WTC11 (cell line): ENCODE results near the gene SUPT3H. TPM values are rescaled to one million over a fixed set of nuclear protein-coding genes. Genes with fewer than 3 reads are reported as not detected.

Experiments
- ATAC-seq: fragments of 200-7000 bp; cut with Tn5 transposase; 2 replicates; pipeline ENCODE4 v1.10.0; 2021; ENCODE audit warnings: mild to moderate bottlenecking, moderate library complexity
- CTCF ChIA-PET: fragments of 300-600 bp; sonication (Branson Sonifier 250); formaldehyde crosslinking; loops from one replicate; lab custom pipeline; 2021; ENCODE audit warnings: antibody characterized with exemption; lab: Charles Lee
- POLR2A ChIA-PET: fragments of 350-600 bp; sonication (Branson Sonifier 250); formaldehyde crosslinking; loops from one replicate; lab custom pipeline; 2021; ENCODE audit warnings: antibody characterized with exemption; lab: Charles Lee
- DNase-seq: peaks from one replicate; pipeline ENCODE4 v3.0.0; 2021; ENCODE audit warnings: low spot score
- H3K27ac Mint-ChIP-seq: 2 replicates; pipeline ENCODE4 v1.8.0; 2021; ENCODE audit warnings: mixed read lengths
- H3K27me3 Mint-ChIP-seq: 2 replicates; pipeline ENCODE4 v1.8.0; 2021; ENCODE audit warnings: low read depth, mild to moderate bottlenecking, moderate library complexity, mixed read lengths
- H3K36me3 Mint-ChIP-seq: 2 replicates; pipeline ENCODE4 v1.8.0; 2021; ENCODE audit warnings: mixed read lengths
- H3K4me1 Mint-ChIP-seq: 2 replicates; pipeline ENCODE4 v1.8.0; 2022; ENCODE audit warnings: mixed read lengths
- H3K4me3 Mint-ChIP-seq: 2 replicates; pipeline ENCODE4 v1.8.0; 2021; ENCODE audit warnings: mild to moderate bottlenecking, moderate library complexity, mixed read lengths
- H3K9me3 Mint-ChIP-seq: 2 replicates; pipeline ENCODE4 v1.8.0; 2021; ENCODE audit warnings: mixed read lengths
- CREM ChIP-seq: sonication (generic); formaldehyde crosslinking; IDR thresholded peaks from 2 replicates; pipeline ENCODE4 v1.8.1; 2022; ENCODE audit warnings: mild to moderate bottlenecking, missing genetic modification reagents, moderate library complexity
- EMX1 ChIP-seq: fragments of 250-450 bp; sonication (Bioruptor Pico); IDR thresholded peaks from 2 replicates; pipeline ENCODE4 v1.8.0; 2021; ENCODE audit warnings: mild to moderate bottlenecking
- ETV6 ChIP-seq: sonication (generic); formaldehyde crosslinking; IDR thresholded peaks from 2 replicates; pipeline ENCODE4 v1.8.1; 2022; ENCODE audit warnings: mild to moderate bottlenecking, missing genetic modification reagents
- KAT7 ChIP-seq: sonication (generic); formaldehyde crosslinking; IDR thresholded peaks from 2 replicates; pipeline ENCODE4 v1.8.1; 2023; ENCODE audit warnings: missing genetic modification reagents, mild to moderate bottlenecking, borderline replicate concordance
- PRRX2 ChIP-seq: fragments of 250-450 bp; sonication (Bioruptor Pico); IDR thresholded peaks from 2 replicates; pipeline ENCODE4 v1.8.0; 2021; ENCODE audit warnings: mild to moderate bottlenecking
- ZNF121 ChIP-seq: sonication (generic); formaldehyde crosslinking; IDR thresholded peaks from 2 replicates; pipeline ENCODE4 v1.8.0; 2023; ENCODE audit warnings: missing genetic modification reagents
- ZNF219 ChIP-seq: sonication (generic); formaldehyde crosslinking; IDR thresholded peaks from 2 replicates; pipeline ENCODE4 v1.8.0; 2023; ENCODE audit warnings: missing genetic modification reagents, mild to moderate bottlenecking, borderline replicate concordance
- ZNF416 ChIP-seq: fragments of 250-450 bp; sonication (Bioruptor Pico); IDR thresholded peaks from 2 replicates; pipeline ENCODE4 v1.9.0; 2021; ENCODE audit warnings: mild to moderate bottlenecking, inconsistent platforms
- total RNA-seq: library from RNA; stranded (reverse); gene quantifications from 3 replicates; pipeline ENCODE4 v1.2.3, GENCODE V29; 2021
- TF ChIP-seq, protein P1 (sequence below): sonication (generic); formaldehyde crosslinking; IDR thresholded peaks from 2 replicates; pipeline ENCODE4 v1.8.1; 2023; ENCODE audit warnings: mild to moderate bottlenecking, missing genetic modification reagents, borderline replicate concordance
- TF ChIP-seq, protein P2 (sequence below): sonication (generic); formaldehyde crosslinking; IDR thresholded peaks from 2 replicates; pipeline ENCODE4 v1.8.0; 2022; ENCODE audit warnings: mild to moderate bottlenecking, missing genetic modification reagents
- TF ChIP-seq, protein P3 (sequence below): fragments of 250-450 bp; sonication (Bioruptor Pico); IDR thresholded peaks from 2 replicates; pipeline ENCODE4 v2.1.2; 2022; ENCODE audit warnings: mild to moderate bottlenecking, moderate library complexity
- TF ChIP-seq, protein P4 (sequence below): sonication (generic); formaldehyde crosslinking; IDR thresholded peaks from 2 replicates; pipeline ENCODE4 v1.8.1; 2023; ENCODE audit warnings: mild to moderate bottlenecking, moderate library complexity, missing genetic modification reagents
- TF ChIP-seq, protein P5 (sequence below): sonication (generic); formaldehyde crosslinking; IDR thresholded peaks from 2 replicates; pipeline ENCODE4 v1.8.1; 2022; ENCODE audit warnings: missing genetic modification reagents, borderline replicate concordance

The SUPT3H gene
- total RNA-seq, 1 experiment from 2014 or later: 15.3 TPM

DNA sequence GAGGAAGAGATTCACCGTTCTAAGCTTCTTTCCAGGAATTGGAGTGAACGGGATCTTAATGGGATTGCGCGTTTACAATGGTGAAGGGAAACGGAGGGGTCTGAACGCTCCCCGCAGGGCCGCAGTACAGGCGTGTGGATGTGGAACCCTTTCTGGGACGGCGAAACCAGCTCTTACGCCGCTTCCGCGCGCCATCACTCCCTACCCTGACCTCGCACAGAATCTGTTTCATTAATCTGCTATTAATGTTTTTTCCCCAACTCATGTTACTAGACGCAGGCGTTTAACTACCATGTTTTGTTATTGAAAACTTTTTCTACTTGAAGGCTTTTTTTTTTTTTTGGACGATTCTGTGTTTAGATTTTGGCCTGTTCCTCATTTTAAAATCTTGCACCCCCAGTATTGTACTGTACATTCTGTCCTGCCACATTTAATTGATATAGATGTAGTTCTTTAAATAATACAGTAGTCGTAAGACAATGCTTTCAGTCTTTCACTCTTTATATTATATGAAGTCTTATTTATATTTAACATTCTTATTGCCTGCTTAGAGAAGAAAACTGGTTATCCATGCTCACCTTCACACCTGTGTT, 696 bp upstream of the SUPT3H start:
- no peaks in the 10 kb centered on the region for H3K36me3 Mint-ChIP-seq
- H3K4me1 Mint-ChIP-seq: peaks cover 17% of the 10 kb centered on the region
- ChIA-PET CTCF (interaction anchor here (0.7 to 2.8 kb wide), 9 partner anchors 20 to 903 kb away, joined by 3 to 14 read pairs (median 4); no protein-coding TSS in a partner anchor), POLR2A (interaction anchor here (0.8 to 1.1 kb wide), 2 partner anchors 12 to 15 kb away, joined by 3 to 5 read pairs; no protein-coding TSS in a partner anchor)
- no peak for DNase-seq
- peak; percentile 21 for ATAC-seq
- H3K27me3 Mint-ChIP-seq: no peaks in the 10 kb centered on the region; the same call in 1 of the 2 replicates
- H3K4me3 Mint-ChIP-seq: peak overlapping the region; percentile 92
- no peaks in the 10 kb centered on the region for H3K9me3 Mint-ChIP-seq
- H3K27ac Mint-ChIP-seq: peak overlapping the region; percentile 98
- TF ChIP-seq, protein P1, sequence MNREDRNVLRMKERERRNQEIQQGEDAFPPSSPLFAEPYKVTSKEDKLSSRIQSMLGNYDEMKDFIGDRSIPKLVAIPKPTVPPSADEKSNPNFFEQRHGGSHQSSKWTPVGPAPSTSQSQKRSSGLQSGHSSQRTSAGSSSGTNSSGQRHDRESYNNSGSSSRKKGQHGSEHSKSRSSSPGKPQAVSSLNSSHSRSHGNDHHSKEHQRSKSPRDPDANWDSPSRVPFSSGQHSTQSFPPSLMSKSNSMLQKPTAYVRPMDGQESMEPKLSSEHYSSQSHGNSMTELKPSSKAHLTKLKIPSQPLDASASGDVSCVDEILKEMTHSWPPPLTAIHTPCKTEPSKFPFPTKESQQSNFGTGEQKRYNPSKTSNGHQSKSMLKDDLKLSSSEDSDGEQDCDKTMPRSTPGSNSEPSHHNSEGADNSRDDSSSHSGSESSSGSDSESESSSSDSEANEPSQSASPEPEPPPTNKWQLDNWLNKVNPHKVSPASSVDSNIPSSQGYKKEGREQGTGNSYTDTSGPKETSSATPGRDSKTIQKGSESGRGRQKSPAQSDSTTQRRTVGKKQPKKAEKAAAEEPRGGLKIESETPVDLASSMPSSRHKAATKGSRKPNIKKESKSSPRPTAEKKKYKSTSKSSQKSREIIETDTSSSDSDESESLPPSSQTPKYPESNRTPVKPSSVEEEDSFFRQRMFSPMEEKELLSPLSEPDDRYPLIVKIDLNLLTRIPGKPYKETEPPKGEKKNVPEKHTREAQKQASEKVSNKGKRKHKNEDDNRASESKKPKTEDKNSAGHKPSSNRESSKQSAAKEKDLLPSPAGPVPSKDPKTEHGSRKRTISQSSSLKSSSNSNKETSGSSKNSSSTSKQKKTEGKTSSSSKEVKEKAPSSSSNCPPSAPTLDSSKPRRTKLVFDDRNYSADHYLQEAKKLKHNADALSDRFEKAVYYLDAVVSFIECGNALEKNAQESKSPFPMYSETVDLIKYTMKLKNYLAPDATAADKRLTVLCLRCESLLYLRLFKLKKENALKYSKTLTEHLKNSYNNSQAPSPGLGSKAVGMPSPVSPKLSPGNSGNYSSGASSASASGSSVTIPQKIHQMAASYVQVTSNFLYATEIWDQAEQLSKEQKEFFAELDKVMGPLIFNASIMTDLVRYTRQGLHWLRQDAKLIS (CRISPR knock-in tag): 0 out of 2 replicates have a peak, but pooled peaks have one; percentile 10
- TF ChIP-seq KAT7 (CRISPR knock-in tag) (no peak), ETV6 (CRISPR knock-in tag) (peak; percentile 14; the same call in 1 of the 2 replicates)

DNA sequence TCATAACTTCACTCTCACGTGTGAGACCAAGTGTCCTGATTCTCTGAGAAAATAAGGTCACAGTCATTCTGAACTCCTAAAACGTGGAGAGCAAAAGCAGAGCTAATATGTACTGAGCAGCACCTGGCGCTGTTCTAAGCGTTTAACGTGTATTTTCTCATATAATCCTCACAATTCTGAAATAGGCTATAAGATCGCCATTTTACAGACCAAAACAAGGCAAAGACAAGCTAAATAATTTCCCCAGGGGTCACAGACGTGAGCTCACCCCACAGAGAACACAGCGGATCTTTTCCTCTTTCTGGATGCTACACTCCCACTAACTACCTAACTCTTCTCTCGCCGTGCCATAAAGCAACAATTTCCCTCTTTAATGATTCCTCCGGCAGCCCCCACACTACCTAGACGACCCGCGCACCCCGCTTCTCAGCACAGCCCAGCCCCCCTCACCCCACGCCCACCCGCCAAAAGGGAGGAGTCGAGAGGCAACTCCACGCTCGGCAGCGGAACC, 636 bp downstream of the SUPT3H start:
- POLR2A ChIA-PET: no interaction called here

More for the DNA sequence above, 636 bp downstream of the SUPT3H start:
- DNase-seq: no peak
- H3K4me3 Mint-ChIP-seq: peak overlapping the region; percentile 92
- no peak for TF ChIP-seq ZNF121
- TF ChIP-seq CREM (CRISPR knock-in tag): no peak
- TF ChIP-seq, protein P2, sequence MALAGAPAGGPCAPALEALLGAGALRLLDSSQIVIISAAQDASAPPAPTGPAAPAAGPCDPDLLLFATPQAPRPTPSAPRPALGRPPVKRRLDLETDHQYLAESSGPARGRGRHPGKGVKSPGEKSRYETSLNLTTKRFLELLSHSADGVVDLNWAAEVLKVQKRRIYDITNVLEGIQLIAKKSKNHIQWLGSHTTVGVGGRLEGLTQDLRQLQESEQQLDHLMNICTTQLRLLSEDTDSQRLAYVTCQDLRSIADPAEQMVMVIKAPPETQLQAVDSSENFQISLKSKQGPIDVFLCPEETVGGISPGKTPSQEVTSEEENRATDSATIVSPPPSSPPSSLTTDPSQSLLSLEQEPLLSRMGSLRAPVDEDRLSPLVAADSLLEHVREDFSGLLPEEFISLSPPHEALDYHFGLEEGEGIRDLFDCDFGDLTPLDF: no peak
- TF ChIP-seq, protein P3, sequence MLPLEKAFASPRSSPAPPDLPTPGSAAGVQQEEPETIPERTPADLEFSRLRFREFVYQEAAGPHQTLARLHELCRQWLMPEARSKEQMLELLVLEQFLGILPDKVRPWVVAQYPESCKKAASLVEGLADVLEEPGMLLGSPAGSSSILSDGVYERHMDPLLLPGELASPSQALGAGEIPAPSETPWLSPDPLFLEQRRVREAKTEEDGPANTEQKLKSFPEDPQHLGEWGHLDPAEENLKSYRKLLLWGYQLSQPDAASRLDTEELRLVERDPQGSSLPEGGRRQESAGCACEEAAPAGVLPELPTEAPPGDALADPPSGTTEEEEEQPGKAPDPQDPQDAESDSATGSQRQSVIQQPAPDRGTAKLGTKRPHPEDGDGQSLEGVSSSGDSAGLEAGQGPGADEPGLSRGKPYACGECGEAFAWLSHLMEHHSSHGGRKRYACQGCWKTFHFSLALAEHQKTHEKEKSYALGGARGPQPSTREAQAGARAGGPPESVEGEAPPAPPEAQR (CRISPR knock-in tag): no peak
- TF ChIP-seq, protein P4, sequence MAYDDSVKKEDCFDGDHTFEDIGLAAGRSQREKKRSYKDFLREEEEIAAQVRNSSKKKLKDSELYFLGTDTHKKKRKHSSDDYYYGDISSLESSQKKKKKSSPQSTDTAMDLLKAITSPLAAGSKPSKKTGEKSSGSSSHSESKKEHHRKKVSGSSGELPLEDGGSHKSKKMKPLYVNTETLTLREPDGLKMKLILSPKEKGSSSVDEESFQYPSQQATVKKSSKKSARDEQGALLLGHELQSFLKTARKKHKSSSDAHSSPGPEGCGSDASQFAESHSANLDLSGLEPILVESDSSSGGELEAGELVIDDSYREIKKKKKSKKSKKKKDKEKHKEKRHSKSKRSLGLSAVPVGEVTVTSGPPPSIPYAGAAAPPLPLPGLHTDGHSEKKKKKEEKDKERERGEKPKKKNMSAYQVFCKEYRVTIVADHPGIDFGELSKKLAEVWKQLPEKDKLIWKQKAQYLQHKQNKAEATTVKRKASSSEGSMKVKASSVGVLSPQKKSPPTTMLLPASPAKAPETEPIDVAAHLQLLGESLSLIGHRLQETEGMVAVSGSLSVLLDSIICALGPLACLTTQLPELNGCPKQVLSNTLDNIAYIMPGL (CRISPR knock-in tag): no peak
- TF ChIP-seq EMX1: no peak
- no peak for TF ChIP-seq ZNF219
- TF ChIP-seq PRRX2: no peak
- no peak for TF ChIP-seq ZNF416
- TF ChIP-seq, protein P5, sequence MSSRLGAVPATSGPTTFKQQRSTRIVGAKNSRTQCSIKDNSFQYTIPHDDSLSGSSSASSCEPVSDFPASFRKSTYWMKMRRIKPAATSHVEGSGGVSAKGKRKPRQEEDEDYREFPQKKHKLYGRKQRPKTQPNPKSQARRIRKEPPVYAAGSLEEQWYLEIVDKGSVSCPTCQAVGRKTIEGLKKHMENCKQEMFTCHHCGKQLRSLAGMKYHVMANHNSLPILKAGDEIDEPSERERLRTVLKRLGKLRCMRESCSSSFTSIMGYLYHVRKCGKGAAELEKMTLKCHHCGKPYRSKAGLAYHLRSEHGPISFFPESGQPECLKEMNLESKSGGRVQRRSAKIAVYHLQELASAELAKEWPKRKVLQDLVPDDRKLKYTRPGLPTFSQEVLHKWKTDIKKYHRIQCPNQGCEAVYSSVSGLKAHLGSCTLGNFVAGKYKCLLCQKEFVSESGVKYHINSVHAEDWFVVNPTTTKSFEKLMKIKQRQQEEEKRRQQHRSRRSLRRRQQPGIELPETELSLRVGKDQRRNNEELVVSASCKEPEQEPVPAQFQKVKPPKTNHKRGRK: no peak
- no peaks in the 10 kb centered on the region for H3K36me3 Mint-ChIP-seq
- H3K9me3 Mint-ChIP-seq: no peaks in the 10 kb centered on the region
- H3K27me3 Mint-ChIP-seq: no peaks in the 10 kb centered on the region
- no peak for ATAC-seq
- CTCF ChIA-PET: interaction anchor here (2.8 kb wide), 1 partner anchor 902 kb away, joined by 13 read pairs; no protein-coding TSS in a partner anchor
- H3K4me1 Mint-ChIP-seq: peaks cover 17% of the 10 kb centered on the region
- H3K27ac Mint-ChIP-seq: peak overlapping the region; percentile 96
